H1 (cell line): ENCODE results near the gene KIF2B. TPM values are rescaled to one million over a fixed set of nuclear protein-coding genes. Genes with fewer than 3 reads are reported as not detected.

Experiments used
- GABPA ChIP-seq: IDR thresholded peaks from 2 replicates; pipeline ENCODE4 v1.6.1; 2011; ENCODE audit warnings: mild to moderate bottlenecking, low read length, moderate library complexity, borderline replicate concordance; ENCODE audit not compliant: insufficient read depth
- RNF2 ChIP-seq: fragments of 200-900, 300-1000 bp; sonication (generic); IDR thresholded peaks from 2 replicates; pipeline ENCODE4 v1.7.1; 2016; ENCODE audit warnings: borderline replicate concordance, low read depth, mild to moderate bottlenecking, antibody characterized with exemption, low read length; ENCODE audit not compliant: poor library complexity, severe bottlenecking; ENCODE audit errors: missing control alignments
- polyA plus RNA-seq, 7 experiments: library from polyadenylated mRNA; depleted of rRNA in 3 of 7; stranded (reverse) in 5 of 7; unstranded in 2 of 7; fragments of >200 nt in 5 of 7; fragments of 200-250 nt in 2 of 7; gene quantifications; 1 replicate in 5 of 7; 2 replicates in 1 of 7; 4 replicates in 1 of 7; pipeline versions ENCODE4 v1.2.1 to v1.2.3, GENCODE V29; 2011 to 2013; ENCODE audit warnings: missing spikeins in 2 of 7, mixed read lengths in 2 of 7
- total RNA-seq: library from RNA; stranded (reverse); fragmentation: NEBNext Ultra II Directional; extraction: Animal tissue kit (Norgen Biotek cat#: 25700); gene quantifications from 2 replicates; pipeline ENCODE4 v1.2.1, GENCODE V29; 2021

Gene KIF2B
- total and polyA plus RNA-seq, 2 of the 8 experiments (the other 6 are each of a cell fraction or from before 2014, with no cell fraction given), result not detected

- TF ChIP-seq RNF2, result no peak
- TF ChIP-seq GABPA, result no peak
Measured at GRCh38 chr17:53780320-53780719, 42.4 kb upstream of the KIF2B start (continued).
